ENCODE results near the gene PDE6A. TPM values are rescaled to one million over a fixed set of nuclear protein-coding genes. Genes with fewer than 3 reads are reported as not detected.

Gene PDE6A
- total RNA-seq, 1 donor from 2014 or later, result 0.12 TPM

- no peak overlapping the region for H3K27ac Mint-ChIP-seq (ENCODE audit: unreplicated experiment)
- H3K27me3 Mint-ChIP-seq (ENCODE audit: low read depth), result no peaks in the 10 kb centered on the region
Observed at GRCh38 chr5:149941795-149942194, 2.8 kb downstream of the PDE6A start.

GRCh38 chr5:149940941-149941644 lies 3.5 kb downstream of the PDE6A start:
- H3K4me1 Mint-ChIP-seq (ENCODE audit: low read depth), result peaks cover 67% of the 10 kb centered on the region

More at GRCh38 chr5:149941795-149942194, 2.8 kb downstream of the PDE6A start:
- Mint-ChIP-seq H3K36me3 (ENCODE audit: low read depth) (no peaks in the 10 kb centered on the region), H3K4me3 (ENCODE audit: unreplicated experiment) (no peak overlapping the region), H3K4me1 (ENCODE audit: low read depth) (peaks cover 60% of the 10 kb centered on the region), H3K9me3 (ENCODE audit: low read depth) (no peaks in the 10 kb centered on the region)
- no peak for TF ChIP-seq CTCF (IDR thresholded peaks at IDR 0.05)
- DNase-seq (ENCODE audit: low spot score), result no peak

GRCh38 chr5:149940077-149940574 lies 4.5 kb downstream of the PDE6A start:
- Mint-ChIP-seq H3K36me3 (ENCODE audit: low read depth) (no peaks in the 10 kb centered on the region), H3K4me3 (ENCODE audit: unreplicated experiment) (no peak overlapping the region), H3K9me3 (ENCODE audit: low read depth) (no peaks in the 10 kb centered on the region), H3K4me1 (ENCODE audit: low read depth) (peaks cover 77% of the 10 kb centered on the region), H3K27me3 (ENCODE audit: low read depth) (no peaks in the 10 kb centered on the region), H3K27ac (ENCODE audit: unreplicated experiment) (peak overlapping the region; percentile 89)
- no peak for TF ChIP-seq CTCF (IDR thresholded peaks at IDR 0.05)
- DNase-seq (ENCODE audit: low spot score), result no peak

More at GRCh38 chr5:149940941-149941644, 3.5 kb downstream of the PDE6A start:
- no peak for TF ChIP-seq CTCF (IDR thresholded peaks at IDR 0.05)
- Mint-ChIP-seq H3K36me3 (ENCODE audit: low read depth) (no peaks in the 10 kb centered on the region), H3K27me3 (ENCODE audit: low read depth) (no peaks in the 10 kb centered on the region), H3K4me3 (ENCODE audit: unreplicated experiment) (no peak overlapping the region), H3K9me3 (ENCODE audit: low read depth) (no peaks in the 10 kb centered on the region), H3K27ac (ENCODE audit: unreplicated experiment) (peak overlapping the region; percentile 38)
- DNase-seq (ENCODE audit: low spot score), result no peak

GRCh38 chr5:149939546-149939945 lies 5.0 kb downstream of the PDE6A start:
- no peaks in the 10 kb centered on the region for H3K9me3 Mint-ChIP-seq (ENCODE audit: low read depth)
- DNase-seq (ENCODE audit: low spot score), result no peak
- TF ChIP-seq CTCF (IDR thresholded peaks at IDR 0.05), result no peak
- H3K27me3 Mint-ChIP-seq (ENCODE audit: low read depth), result no peaks in the 10 kb centered on the region
- H3K36me3 Mint-ChIP-seq (ENCODE audit: low read depth), result no peaks in the 10 kb centered on the region
- peaks cover 80% of the 10 kb centered on the region for H3K4me1 Mint-ChIP-seq (ENCODE audit: low read depth)
- peak overlapping the region; percentile 89 for H3K27ac Mint-ChIP-seq (ENCODE audit: unreplicated experiment)
- no peak overlapping the region for H3K4me3 Mint-ChIP-seq (ENCODE audit: unreplicated experiment)

- peak overlapping the region; percentile 89 for H3K27ac Mint-ChIP-seq (ENCODE audit: unreplicated experiment)
- no peak for DNase-seq (ENCODE audit: low spot score)
Observed at GRCh38 chr5:149938791-149939358, 5.7 kb downstream of the PDE6A start.

More at GRCh38 chr5:149938791-149939358, 5.7 kb downstream of the PDE6A start:
- Mint-ChIP-seq H3K4me3 (ENCODE audit: unreplicated experiment) (no peak overlapping the region), H3K36me3 (ENCODE audit: low read depth) (no peaks in the 10 kb centered on the region), H3K4me1 (ENCODE audit: low read depth) (peaks cover 80% of the 10 kb centered on the region), H3K9me3 (ENCODE audit: low read depth) (no peaks in the 10 kb centered on the region), H3K27me3 (ENCODE audit: low read depth) (no peaks in the 10 kb centered on the region)
- TF ChIP-seq CTCF (IDR thresholded peaks at IDR 0.05), result no peak

Data from chondrocyte (in vitro differentiated cells).